SK-N-SH treated with all-trans-retinoic acid at 6 μM for 48 hours (cell line): ENCODE measurements around the gene CNIH2.

ENCODE experiments used
- BACH2 ChIP-seq: fragments of 250-450 bp; sonication (Bioruptor Pico); IDR thresholded peaks from 2 replicates; pipeline ENCODE4 v1.9.0; 2021; ENCODE audit warnings: mild to moderate bottlenecking, borderline replicate concordance
- OSR1 ChIP-seq: fragments of 250-450 bp; sonication (Bioruptor Pico); IDR thresholded peaks from 2 replicates; pipeline ENCODE4 v1.8.0; 2022; ENCODE audit warnings: moderate library complexity, mild to moderate bottlenecking, inconsistent platforms
- SNAI2 ChIP-seq: fragments of 250-450 bp; sonication (Bioruptor Pico); IDR thresholded peaks from 2 replicates; pipeline ENCODE4 v1.5.0; 2020; ENCODE audit warnings: mild to moderate bottlenecking, moderate library complexity
- ZFP30 ChIP-seq: fragments of 450-650 bp; formaldehyde crosslinking; IDR thresholded peaks from 2 replicates; pipeline ENCODE4 v1.5.0; 2022; ENCODE audit warnings: mild to moderate bottlenecking, moderate library complexity
- ZNF70 ChIP-seq: fragments of 450-650 bp; formaldehyde crosslinking; IDR thresholded peaks from 2 replicates; pipeline ENCODE4 v1.5.0; 2020; ENCODE audit warnings: mild to moderate bottlenecking, moderate library complexity
- TF ChIP-seq, protein P1 (sequence below): fragments of 250-450 bp; sonication (Bioruptor Pico); IDR thresholded peaks from 2 replicates; pipeline ENCODE4 v1.5.1; 2021; ENCODE audit warnings: mild to moderate bottlenecking, moderate library complexity
- TF ChIP-seq, protein P2 (sequence below): fragments of 250-450 bp; sonication (Bioruptor Pico); IDR thresholded peaks from 2 replicates; pipeline ENCODE4 v1.5.1; 2020; ENCODE audit warnings: low read depth, mild to moderate bottlenecking, moderate library complexity
- TF ChIP-seq, protein P3 (sequence below): fragments of 250-450 bp; sonication (Bioruptor Pico); IDR thresholded peaks from 2 replicates; pipeline ENCODE4 v1.8.0; 2020; ENCODE audit warnings: mild to moderate bottlenecking, moderate library complexity, borderline replicate concordance

DNA sequence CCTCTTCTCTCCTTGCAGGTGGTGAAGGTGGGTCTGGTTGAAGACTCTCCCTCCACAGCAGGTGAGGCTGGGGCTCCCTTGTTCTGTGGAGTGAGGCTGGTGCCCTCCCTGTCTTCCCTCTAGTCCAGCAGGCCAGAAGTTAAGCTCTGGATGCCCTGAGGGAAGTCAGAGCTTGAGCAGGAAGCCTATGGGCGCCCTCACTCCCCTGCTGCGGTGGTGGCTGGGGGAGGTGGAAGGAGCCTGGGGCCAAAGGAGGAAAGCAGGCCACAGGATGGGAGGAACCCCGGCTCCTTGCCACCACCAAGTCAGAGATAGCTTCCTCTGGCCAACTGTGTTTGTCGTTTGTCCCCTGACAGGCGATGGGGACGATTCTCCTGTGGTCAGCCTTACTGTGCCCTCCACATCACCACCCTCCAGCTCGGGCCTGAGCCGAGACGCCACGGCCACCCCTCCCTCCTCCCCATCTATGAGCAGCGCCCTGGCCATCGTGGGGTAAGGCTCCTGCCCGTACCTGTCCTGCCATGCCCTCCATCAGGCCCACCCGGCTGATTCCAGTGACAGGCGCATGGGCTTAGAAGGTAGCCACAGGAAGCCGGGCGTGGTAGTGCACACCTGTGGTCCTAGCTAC lies 39.1 kb upstream of the CNIH2 start:
- TF ChIP-seq BACH2 (no peak), SNAI2 (CRISPR knock-in tag) (no peak), OSR1 (CRISPR knock-in tag) (no peak), ZFP30 (CRISPR knock-in tag) (no peak), ZNF70 (CRISPR knock-in tag) (no peak)
- TF ChIP-seq, protein P1, sequence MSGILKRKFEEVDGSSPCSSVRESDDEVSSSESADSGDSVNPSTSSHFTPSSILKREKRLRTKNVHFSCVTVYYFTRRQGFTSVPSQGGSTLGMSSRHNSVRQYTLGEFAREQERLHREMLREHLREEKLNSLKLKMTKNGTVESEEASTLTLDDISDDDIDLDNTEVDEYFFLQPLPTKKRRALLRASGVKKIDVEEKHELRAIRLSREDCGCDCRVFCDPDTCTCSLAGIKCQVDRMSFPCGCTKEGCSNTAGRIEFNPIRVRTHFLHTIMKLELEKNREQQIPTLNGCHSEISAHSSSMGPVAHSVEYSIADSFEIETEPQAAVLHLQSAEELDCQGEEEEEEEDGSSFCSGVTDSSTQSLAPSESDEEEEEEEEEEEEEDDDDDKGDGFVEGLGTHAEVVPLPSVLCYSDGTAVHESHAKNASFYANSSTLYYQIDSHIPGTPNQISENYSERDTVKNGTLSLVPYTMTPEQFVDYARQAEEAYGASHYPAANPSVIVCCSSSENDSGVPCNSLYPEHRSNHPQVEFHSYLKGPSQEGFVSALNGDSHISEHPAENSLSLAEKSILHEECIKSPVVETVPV = no peak
- TF ChIP-seq, protein P2, sequence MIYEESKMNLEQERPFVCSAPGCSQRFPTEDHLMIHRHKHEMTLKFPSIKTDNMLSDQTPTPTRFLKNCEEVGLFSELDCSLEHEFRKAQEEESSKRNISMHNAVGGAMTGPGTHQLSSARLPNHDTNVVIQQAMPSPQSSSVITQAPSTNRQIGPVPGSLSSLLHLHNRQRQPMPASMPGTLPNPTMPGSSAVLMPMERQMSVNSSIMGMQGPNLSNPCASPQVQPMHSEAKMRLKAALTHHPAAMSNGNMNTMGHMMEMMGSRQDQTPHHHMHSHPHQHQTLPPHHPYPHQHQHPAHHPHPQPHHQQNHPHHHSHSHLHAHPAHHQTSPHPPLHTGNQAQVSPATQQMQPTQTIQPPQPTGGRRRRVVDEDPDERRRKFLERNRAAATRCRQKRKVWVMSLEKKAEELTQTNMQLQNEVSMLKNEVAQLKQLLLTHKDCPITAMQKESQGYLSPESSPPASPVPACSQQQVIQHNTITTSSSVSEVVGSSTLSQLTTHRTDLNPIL = no peak
- TF ChIP-seq, protein P3, sequence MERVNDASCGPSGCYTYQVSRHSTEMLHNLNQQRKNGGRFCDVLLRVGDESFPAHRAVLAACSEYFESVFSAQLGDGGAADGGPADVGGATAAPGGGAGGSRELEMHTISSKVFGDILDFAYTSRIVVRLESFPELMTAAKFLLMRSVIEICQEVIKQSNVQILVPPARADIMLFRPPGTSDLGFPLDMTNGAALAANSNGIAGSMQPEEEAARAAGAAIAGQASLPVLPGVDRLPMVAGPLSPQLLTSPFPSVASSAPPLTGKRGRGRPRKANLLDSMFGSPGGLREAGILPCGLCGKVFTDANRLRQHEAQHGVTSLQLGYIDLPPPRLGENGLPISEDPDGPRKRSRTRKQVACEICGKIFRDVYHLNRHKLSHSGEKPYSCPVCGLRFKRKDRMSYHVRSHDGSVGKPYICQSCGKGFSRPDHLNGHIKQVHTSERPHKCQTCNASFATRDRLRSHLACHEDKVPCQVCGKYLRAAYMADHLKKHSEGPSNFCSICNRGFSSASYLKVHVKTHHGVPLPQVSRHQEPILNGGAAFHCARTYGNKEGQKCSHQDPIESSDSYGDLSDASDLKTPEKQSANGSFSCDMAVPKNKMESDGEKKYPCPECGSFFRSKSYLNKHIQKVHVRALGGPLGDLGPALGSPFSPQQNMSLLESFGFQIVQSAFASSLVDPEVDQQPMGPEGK (CRISPR knock-in tag) = no peak
